Liver (tissue), 9 donors: ENCODE data around the gene PCBD1. TPM values are rescaled to one million over a fixed set of nuclear protein-coding genes. Genes with fewer than 3 reads are reported as not detected.

ENCODE experiments used
- DNase-seq: peaks from one replicate; pipeline ENCODE4 v3.0.0-alpha.2; 2017; ENCODE audit warnings: low spot score
- H3K27ac ChIP-seq, 2 donors: one replicate each; pipeline ENCODE4 v1.7.0; 2013; ENCODE audit warnings: inconsistent platforms in 2 of 2, low read length in 2 of 2, control low read depth in 1 of 2, low read depth in 1 of 2, mild to moderate bottlenecking in 1 of 2
- H3K27me3 ChIP-seq, 4 donors: one replicate each; pipeline versions ENCODE4 v1.6.1 to v1.7.0; 2013; ENCODE audit warnings: low read length in 3 of 4, inconsistent platforms in 1 of 4, mild to moderate bottlenecking in 1 of 4, moderate library complexity in 1 of 4; ENCODE audit not compliant: control insufficient read depth in 4 of 4, insufficient read depth in 4 of 4
- H3K36me3 ChIP-seq, 4 donors: one replicate each; pipeline versions ENCODE4 v1.6.1 to v1.7.0; 2013; ENCODE audit warnings: low read length in 3 of 4, mild to moderate bottlenecking in 3 of 4, low read depth in 1 of 4, moderate library complexity in 1 of 4; ENCODE audit not compliant: control insufficient read depth in 4 of 4, insufficient read depth in 3 of 4
- H3K4me1 ChIP-seq, 4 donors: one replicate each; pipeline versions ENCODE4 v1.6.1 to v1.7.0; 2013; ENCODE audit warnings: low read length in 3 of 4, mild to moderate bottlenecking in 3 of 4, moderate library complexity in 1 of 4; ENCODE audit not compliant: control insufficient read depth in 4 of 4, insufficient read depth in 4 of 4
- H3K4me3 ChIP-seq, 3 donors: one replicate each; pipeline versions ENCODE4 v1.6.1 to v1.7.0; 2013; ENCODE audit warnings: low read length in 3 of 3, control low read depth in 1 of 3, low read depth in 1 of 3, mild to moderate bottlenecking in 1 of 3
- H3K9ac ChIP-seq, 2 donors: one replicate each; pipeline ENCODE4 v1.7.0; 2013; ENCODE audit warnings: low read length in 2 of 2, mild to moderate bottlenecking in 2 of 2, moderate library complexity in 2 of 2, control low read depth in 1 of 2, low read depth in 1 of 2
- H3K9me3 ChIP-seq, 4 donors: one replicate each; pipeline versions ENCODE4 v1.6.1 to v1.7.0; 2013; ENCODE audit warnings: low read length in 3 of 4; ENCODE audit not compliant: control insufficient read depth in 4 of 4
- ATF3 ChIP-seq: IDR thresholded peaks from 2 replicates; pipeline ENCODE4 v1.6.1; 2016; ENCODE audit warnings: antibody characterized with exemption
- CTCF ChIP-seq: fragments of 150-350 bp; IDR thresholded peaks from 2 replicates; pipeline ENCODE4 v1.5.1; 2017; ENCODE audit warnings: improper control_type of control experiment, low read depth, low read length; ENCODE audit not compliant: missing input control
- EGR1 ChIP-seq, 2 donors: IDR thresholded peaks; 2 replicates each; pipeline ENCODE4 v1.6.1; 2016 to 2018; ENCODE audit warnings: antibody characterized with exemption in 2 of 2, low read depth in 2 of 2
- FOXA1 ChIP-seq: IDR thresholded peaks from 2 replicates; pipeline ENCODE4 v1.6.1; 2016; ENCODE audit warnings: antibody characterized with exemption
- FOXA2 ChIP-seq: IDR thresholded peaks from 2 replicates; pipeline ENCODE4 v1.6.1; 2016; ENCODE audit warnings: antibody characterized with exemption
- GABPA ChIP-seq, 2 donors: IDR thresholded peaks in 1 of 2; conservative IDR thresholded peaks in 1 of 2; 2 replicates each; pipeline ENCODE4 v1.6.1; 2016; ENCODE audit warnings: antibody characterized with exemption in 2 of 2, mild to moderate bottlenecking in 1 of 2, moderate library complexity in 1 of 2
- HNF4A ChIP-seq, 2 donors: conservative IDR thresholded peaks; 2 replicates each; pipeline ENCODE4 v1.6.1; 2016; ENCODE audit warnings: antibody characterized with exemption in 2 of 2, mild to moderate bottlenecking in 2 of 2
- HNF4G ChIP-seq: IDR thresholded peaks from 2 replicates; pipeline ENCODE4 v1.6.1; 2016; ENCODE audit warnings: antibody characterized with exemption
- MAX ChIP-seq: IDR thresholded peaks from 2 replicates; pipeline ENCODE4 v1.6.1; 2016; ENCODE audit warnings: antibody characterized with exemption
- NR2F2 ChIP-seq: IDR thresholded peaks from 2 replicates; pipeline ENCODE4 v1.6.1; 2016; ENCODE audit warnings: antibody characterized with exemption
- RAD21 ChIP-seq, 2 donors: IDR thresholded peaks; 2 replicates each; pipeline ENCODE4 v1.6.1; 2016; ENCODE audit warnings: antibody characterized with exemption in 2 of 2, mild to moderate bottlenecking in 2 of 2
- RXRA ChIP-seq, 2 donors: IDR thresholded peaks; 2 replicates each; pipeline ENCODE4 v1.6.1; 2017 to 2018; ENCODE audit warnings: antibody characterized with exemption in 2 of 2, mild to moderate bottlenecking in 1 of 2
- SP1 ChIP-seq: IDR thresholded peaks from 2 replicates; pipeline ENCODE4 v1.6.1; 2018; ENCODE audit warnings: antibody characterized with exemption, mild to moderate bottlenecking
- TAF1 ChIP-seq: conservative IDR thresholded peaks from 2 replicates; pipeline ENCODE4 v1.6.1; 2016; ENCODE audit warnings: antibody characterized with exemption, mild to moderate bottlenecking
- YY1 ChIP-seq: IDR thresholded peaks from 2 replicates; pipeline ENCODE4 v1.6.1; 2016; ENCODE audit warnings: antibody characterized with exemption, mild to moderate bottlenecking
- ZBTB33 ChIP-seq: IDR thresholded peaks from 2 replicates; pipeline ENCODE4 v1.6.1; 2016; ENCODE audit warnings: antibody characterized with exemption
- WGBS: extraction: QIAGEN DNeasy Blood & Tissue Kit; methylation state at CpG from one replicate; pipeline ENCODE4 v1.1.7; 2013; 5-methylcytosine and 5-hydroxymethylcytosine counted together
- polyA plus RNA-seq, 2 donors: library from polyadenylated mRNA; stranded (reverse) in 1 of 2; unstranded in 1 of 2; fragments of 200-250 nt in 1 of 2; fragments of >200 nt in 1 of 2; fragmentation: Nextera tagmentation in 1 of 2; extraction: Ambion mirVana in 1 of 2; gene quantifications; one replicate each; pipeline versions ENCODE4 v1.2.1 to v1.2.3, GENCODE V29; 2013 to 2015
- total RNA-seq, 2 donors: library from RNA; depleted of rRNA; stranded (reverse); fragments of >200 nt; gene quantifications; one replicate each; pipeline ENCODE4 v1.2.3, GENCODE V29; 2014
- donor health status: healthy.
- donor health status: healthy.
- donor health status: healthy.
- donor health status: healthy.
- donor health status: healthy.

The PCBD1 gene
- total and polyA plus RNA-seq, 4 donors = 72.0 to 458 (median 171) TPM

- peaks cover 0 to 44% (median 26%) of the 10 kb centered on the region in 4 donors for H3K4me1 ChIP-seq
- H3K9ac ChIP-seq = peak overlapping the region in 1 of 2 donors; percentile 33
- H3K4me3 ChIP-seq = peak overlapping the region in 1 of 3 donors; percentile 2
- H3K36me3 ChIP-seq = peaks cover 5 to 33% (median 18%) of the 10 kb centered on the region in 4 donors
- H3K27me3 ChIP-seq = no peaks in the 10 kb centered on the region
- no peak for TF ChIP-seq TAF1
- DNase-seq = no peak
- 55% methylated on average over 4 of the region's 4 CpGs for WGBS
- peak overlapping the region; percentile 93 to 98 for H3K27ac ChIP-seq
- no peaks in the 10 kb centered on the region for H3K9me3 ChIP-seq
Measured at GRCh38 chr10:70885481-70885880, 2.9 kb downstream of the PCBD1 start.

- Histone ChIP-seq H3K4me3 (no peak overlapping the region), H3K4me1 (peaks cover 0 to 45% (median 25%) of the 10 kb centered on the region in 4 donors), H3K9ac (no peak overlapping the region), H3K27me3 (no peaks in the 10 kb centered on the region), H3K27ac (peak overlapping the region; percentile 93 to 98), H3K9me3 (no peaks in the 10 kb centered on the region), H3K36me3 (peaks cover 5 to 33% (median 18%) of the 10 kb centered on the region in 4 donors)
- no peak for DNase-seq
- WGBS = 69% methylated on average over 1 of the region's 1 CpG
- no peak for TF ChIP-seq HNF4G
- TF ChIP-seq HNF4A (conservative IDR thresholded peaks at IDR 0.05) = peak; percentile 34 to 48
- no peak for TF ChIP-seq FOXA1
Measured at GRCh38 chr10:70884741-70885140, 3.6 kb downstream of the PCBD1 start.

GRCh38 chr10:70880077-70880534 is 8.3 kb downstream of the PCBD1 start:
- peaks cover 5 to 46% (median 28%) of the 10 kb centered on the region in 4 donors for H3K36me3 ChIP-seq
- H3K4me1 ChIP-seq = peaks cover 0 to 20% (median 4%) of the 10 kb centered on the region in 4 donors
- no peaks in the 10 kb centered on the region for H3K27me3 ChIP-seq
- 2% methylated on average over 4 of the region's 4 CpGs for WGBS
- TF ChIP-seq CTCF (peak; percentile 98), HNF4G (no peak), EGR1 (IDR thresholded peaks at IDR 0.05; ENCODE audit: low read depth in 2 of 2) (no peak), FOXA1 (no peak), MAX (no peak), FOXA2 (no peak), TAF1 (no peak), SP1 (no peak), RAD21 (IDR thresholded peaks at IDR 0.05) (peak; percentile 99), RXRA (IDR thresholded peaks at IDR 0.05) (peak in 1 of 2 donors; percentile 26), YY1 (peak; percentile 37), HNF4A (conservative IDR thresholded peaks at IDR 0.05) (peak in 1 of 2 donors; percentile 24), ATF3 (no peak), GABPA (IDR thresholded peaks at IDR 0.05 in 1 of 2, conservative IDR thresholded peaks at IDR 0.05 in 1 of 2) (no peak), NR2F2 (no peak), ZBTB33 (no peak)
- no peak overlapping the region for H3K27ac ChIP-seq
- peak; percentile 73 for DNase-seq
- no peak overlapping the region for H3K4me3 ChIP-seq
- no peaks in the 10 kb centered on the region for H3K9me3 ChIP-seq
- no peak overlapping the region for H3K9ac ChIP-seq
